ENCODE measurements around the gene COL8A1.
"Not testable (repeated sequence)": the region's sequence is repeated elsewhere in the genome, so short reads cannot be mapped to it uniquely, and the experiment has no call there.

The COL8A1 gene

GRCh38 chr3:99638167-99638948 is at the start of gene COL8A1:
Gene COL8A1, plus strand, starts transcription at chr3:99638594. Its CDS starts 152,089 bp downstream, at chr3:99790683.
- no peak for DNase-seq

- DNase-seq: not testable (repeated sequence)
Observed at GRCh38 chr3:99589168-99589567, 49.2 kb upstream of the COL8A1 start.

- no peak for DNase-seq
Observed at GRCh38 chr3:99599894-99600293, 38.5 kb upstream of the COL8A1 start.

GRCh38 chr3:99601515-99601914 is 36.9 kb upstream of the COL8A1 start:
- DNase-seq: no peak

- no peak for DNase-seq
Observed at GRCh38 chr3:99602183-99602582, 36.2 kb upstream of the COL8A1 start.

GRCh38 chr3:99607151-99607550 is 31.2 kb upstream of the COL8A1 start:
- DNase-seq: no peak

GRCh38 chr3:99614768-99615167 is 23.6 kb upstream of the COL8A1 start:
- DNase-seq: no peak

- no peak for DNase-seq
Observed at GRCh38 chr3:99620077-99620767, 18.2 kb upstream of the COL8A1 start.

GRCh38 chr3:99620976-99621375 is 17.4 kb upstream of the COL8A1 start:
- no peak for DNase-seq

GRCh38 chr3:99624496-99625236 is 13.7 kb upstream of the COL8A1 start:
- DNase-seq: no peak

- no peak for DNase-seq
Observed at GRCh38 chr3:99625237-99625622, 13.2 kb upstream of the COL8A1 start.

- DNase-seq: no peak
Observed at GRCh38 chr3:99625643-99626416, 12.6 kb upstream of the COL8A1 start.

- DNase-seq: no peak
Observed at GRCh38 chr3:99626417-99626788, 12.0 kb upstream of the COL8A1 start.

- DNase-seq: no peak
Observed at GRCh38 chr3:99627062-99627826, 11.2 kb upstream of the COL8A1 start.

- DNase-seq: no peak
Observed at GRCh38 chr3:99630815-99631214, 7.6 kb upstream of the COL8A1 start.

- no peak for DNase-seq
Observed at GRCh38 chr3:99633887-99634558, 4.4 kb upstream of the COL8A1 start.

- DNase-seq: no peak
Observed at GRCh38 chr3:99634881-99635280, 3.5 kb upstream of the COL8A1 start.

- no peak for DNase-seq
Observed at GRCh38 chr3:99635348-99635747, 3.0 kb upstream of the COL8A1 start.

GRCh38 chr3:99637016-99637367 is 1.4 kb upstream of the COL8A1 start:
- DNase-seq: no peak

- DNase-seq: no peak
Observed at GRCh38 chr3:99637368-99638111, 854 bp upstream of the COL8A1 start.

- DNase-seq: no peak
Observed at GRCh38 chr3:99639579-99639978, 1.2 kb downstream of the COL8A1 start.
